T-helper 2 cell treated with Interferon-gamma antibody and Interleukin-4, amounts not matched to agents 100 ng/mL and 5 ng/mL, for 36 hours (primary cell): ENCODE measurements around the gene SLC1A6. TPM values are rescaled to one million over a fixed set of nuclear protein-coding genes. Genes with fewer than 3 reads are reported as not detected.
"Not testable (repeated sequence)": the region's sequence is repeated elsewhere in the genome, so short reads cannot be mapped to it uniquely, and the experiment has no call there.

Experiments
- intact Hi-C: fragments of 100-400 bp; cut with micrococcal nuclease; formaldehyde crosslinking; loops from one replicate; pipeline ENCODE4 v1.15.1; 2023
- total RNA-seq: library from RNA; stranded (reverse); gene quantifications from 2 replicates; pipeline ENCODE4 v1.2.3, GENCODE V29; 2022

Gene SLC1A6
- not detected in 2 replicates for total RNA-seq

GRCh38 chr19:14979476-14980255 is at the start of gene SLC1A6:
TSS of gene SLC1A6 (minus strand) at chr19:14979864. CDS start at chr19:14972910, 6,954 bp downstream.
- intact Hi-C loops = no loop called here

DNA sequence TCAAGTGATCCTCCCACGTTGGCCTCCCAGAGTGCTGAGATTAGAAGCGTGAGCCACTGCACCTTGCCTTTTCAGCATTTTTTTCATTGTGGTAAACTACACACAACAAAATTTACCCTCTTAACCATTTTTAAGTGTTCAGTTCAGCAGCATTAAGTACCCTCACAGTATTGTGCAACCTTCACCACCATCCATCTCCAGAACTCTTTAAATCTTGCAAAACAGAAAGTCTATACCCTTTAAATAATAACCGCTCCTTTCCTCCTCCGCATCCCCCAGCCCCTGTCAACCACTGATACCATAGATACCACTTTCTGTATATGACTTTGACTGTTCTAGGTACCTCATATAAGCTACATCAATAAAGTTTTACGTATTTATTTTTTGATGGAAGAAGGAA is 48.8 kb upstream of the SLC1A6 start:
- intact Hi-C loops = no loop called here

- intact Hi-C loops = no loop called here
Observed at GRCh38 chr19:15025217-15025616, 45.6 kb upstream of the SLC1A6 start.

- intact Hi-C loops = no loop called here
Observed at GRCh38 chr19:15022752-15023151, 43.1 kb upstream of the SLC1A6 start.

GRCh38 chr19:15021286-15022007 is 41.8 kb upstream of the SLC1A6 start:
- intact Hi-C loops = no loop called here

GRCh38 chr19:15018836-15019235 is 39.2 kb upstream of the SLC1A6 start:
- intact Hi-C loops = not testable (repeated sequence)

- intact Hi-C loops = no loop called here
Observed at GRCh38 chr19:15015946-15016542, 36.4 kb upstream of the SLC1A6 start.

GRCh38 chr19:15014579-15014978 is 34.9 kb upstream of the SLC1A6 start:
- intact Hi-C loops = no loop called here

- intact Hi-C loops = no loop called here
Observed at GRCh38 chr19:15010501-15011300, 31.0 kb upstream of the SLC1A6 start.

GRCh38 chr19:15008308-15008707 is 28.6 kb upstream of the SLC1A6 start:
- intact Hi-C loops = no loop called here

DNA sequence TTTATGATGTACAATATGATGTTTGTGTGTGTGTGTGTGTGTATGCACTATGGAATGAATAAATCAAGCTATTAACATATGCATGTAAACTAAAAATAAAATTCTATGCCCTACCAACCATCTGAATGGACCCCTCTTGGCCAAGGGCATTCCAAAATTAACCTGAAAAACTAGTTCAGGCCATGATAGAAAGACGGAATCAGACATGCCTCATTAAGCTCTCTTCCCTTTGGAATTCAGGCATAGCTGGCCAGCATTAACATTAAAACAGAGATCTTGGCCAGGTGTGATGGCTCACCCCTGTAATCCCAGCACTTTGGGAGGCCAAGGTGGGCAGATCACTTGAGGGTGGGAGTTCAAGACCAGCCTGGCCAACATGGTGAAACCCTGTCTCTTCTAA is 18.3 kb upstream of the SLC1A6 start:
- intact Hi-C loops = no loop called here

GRCh38 chr19:14992780-14993179 is 13.1 kb upstream of the SLC1A6 start:
- intact Hi-C loops = no loop called here

GRCh38 chr19:14985133-14985532 is 5.5 kb upstream of the SLC1A6 start:
- intact Hi-C loops = no loop called here

DNA sequence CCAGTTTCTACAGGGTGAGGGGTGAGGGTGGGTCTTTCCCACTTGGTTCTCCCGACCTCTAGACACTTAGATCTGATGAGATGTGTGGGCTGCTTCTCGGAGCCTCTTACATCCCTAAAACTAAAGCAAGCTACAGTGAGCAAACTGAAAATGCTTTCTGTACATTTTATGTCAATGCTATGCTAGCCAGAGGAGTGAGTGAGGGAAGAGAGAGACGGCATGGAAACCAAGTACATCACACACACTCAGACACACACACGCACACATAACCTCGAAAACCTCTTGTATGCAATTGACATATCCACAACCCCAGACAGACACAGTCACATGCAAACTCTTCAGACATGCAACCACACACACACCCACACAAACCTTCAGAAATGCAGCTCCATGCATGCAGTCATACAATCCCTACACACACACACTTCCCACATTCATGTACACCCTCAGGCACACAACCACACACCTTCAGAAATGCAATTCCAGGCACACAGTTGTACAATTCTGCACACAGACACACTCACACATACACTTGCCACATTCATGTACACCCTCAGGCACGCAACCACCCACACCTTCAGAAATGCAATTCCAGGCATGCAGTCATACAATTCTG is 1.4 kb downstream of the SLC1A6 start:
- intact Hi-C loops = no loop called here

GRCh38 chr19:14977128-14977527 is 2.5 kb downstream of the SLC1A6 start:
- intact Hi-C loops = no loop called here

DNA sequence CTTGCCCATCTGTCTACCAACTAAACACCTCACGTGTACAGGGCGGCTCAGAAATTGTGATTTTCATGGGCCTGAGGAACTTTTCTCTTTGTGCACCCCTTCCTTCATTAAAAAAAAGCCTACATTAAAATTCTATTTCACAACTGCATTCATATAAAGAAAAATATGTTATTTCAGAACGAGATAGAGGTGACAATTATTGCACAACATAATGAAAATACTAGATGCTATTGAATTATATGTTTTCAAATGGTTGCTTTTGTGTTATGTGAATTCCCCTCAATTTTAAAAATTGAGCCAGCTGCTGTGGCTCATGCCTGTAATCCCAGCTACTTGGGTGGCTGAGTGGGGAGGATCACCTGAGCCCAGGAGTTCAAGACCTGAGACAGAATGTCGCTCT is 5.2 kb downstream of the SLC1A6 start:
- intact Hi-C loops = no loop called here

DNA sequence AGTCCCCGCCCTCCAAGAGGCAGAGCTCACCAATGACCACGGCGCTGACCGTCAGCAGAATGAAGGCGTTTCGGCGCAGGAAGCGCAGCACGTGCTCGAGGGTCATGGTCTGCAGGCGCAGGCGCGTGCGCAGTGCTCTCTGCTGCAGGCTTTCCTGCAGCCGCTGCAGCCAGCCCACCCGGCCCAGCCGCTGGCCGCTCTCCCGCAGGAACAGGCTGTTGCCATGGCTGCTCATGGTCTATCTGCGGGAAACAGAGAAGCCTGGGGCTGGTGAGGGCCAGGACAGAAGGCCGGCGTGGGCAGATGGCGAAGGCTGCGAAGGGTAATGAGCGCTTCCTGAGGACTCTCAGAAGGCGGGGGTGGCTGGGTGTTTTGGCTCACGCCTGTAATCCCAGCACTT is 7.0 kb downstream of the SLC1A6 start:
- intact Hi-C loops = no loop called here

GRCh38 chr19:14971474-14971873 is 8.2 kb downstream of the SLC1A6 start:
- intact Hi-C loops = no loop called here

DNA sequence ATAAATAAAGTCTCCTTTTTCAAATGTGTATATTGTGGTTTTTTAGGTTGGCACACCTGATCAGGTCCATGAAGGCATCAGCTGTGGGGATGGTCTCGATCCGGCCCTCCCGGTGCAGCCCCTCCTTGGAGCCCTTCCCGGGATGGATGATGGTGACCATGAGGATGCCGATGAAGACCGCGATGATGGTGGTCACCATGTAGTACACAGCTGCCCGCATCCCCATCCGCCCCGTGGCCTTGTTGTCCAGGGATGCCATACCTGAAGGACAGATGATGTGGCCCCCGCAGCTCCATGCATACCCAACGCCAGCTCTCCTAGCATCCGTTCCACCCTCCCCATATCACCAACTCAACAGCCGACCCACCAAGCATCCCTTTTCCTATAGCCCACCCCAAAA is 11.4 kb downstream of the SLC1A6 start:
- intact Hi-C loops = no loop called here

DNA sequence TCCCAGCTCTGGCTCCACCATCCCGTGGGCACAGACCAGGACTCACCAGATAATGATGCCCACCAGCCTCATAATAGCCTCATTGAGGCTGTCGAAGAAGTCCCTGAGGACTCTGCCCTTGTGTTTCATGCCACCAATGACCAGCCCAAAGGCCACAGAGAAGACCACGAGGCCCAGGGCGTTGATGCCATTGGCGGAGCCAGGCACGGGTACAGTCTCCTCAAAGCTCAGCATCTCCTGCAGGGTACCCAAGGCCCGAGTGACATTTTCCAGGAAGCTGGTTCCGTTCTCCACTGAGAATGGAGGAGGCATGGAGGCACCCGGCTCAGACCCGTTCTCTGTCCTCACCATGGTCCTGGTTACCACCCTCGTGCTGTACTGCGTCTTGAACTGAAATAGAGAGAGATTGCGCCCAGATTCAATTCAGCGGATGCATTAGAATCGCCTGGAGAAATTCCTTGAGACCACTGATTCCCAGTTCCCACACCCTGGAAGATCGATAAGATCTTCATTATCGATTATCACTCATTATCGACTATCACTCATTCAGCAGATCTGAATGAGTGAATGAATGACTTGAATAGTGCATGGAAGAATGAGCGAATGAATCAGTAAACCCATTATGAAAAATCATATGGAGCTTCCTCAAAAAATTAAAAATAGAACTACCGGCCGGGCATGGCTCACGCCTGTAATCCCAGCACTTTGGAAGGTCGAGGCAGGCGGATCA is 17.5 kb downstream of the SLC1A6 start:
- intact Hi-C loops = no loop called here
